SW 1271 (cell line): Measurements from ENCODE around the gene CATSPER1.
A peak's percentile ranks its signal among the peaks of the same experiment; 100 is the strongest.
"Not testable (repeated sequence)": the region's sequence is repeated elsewhere in the genome, so short reads cannot be mapped to it uniquely, and the experiment has no call there.

Source experiments
- DNase-seq, 2 experiments: peaks; one replicate each; lab custom pipeline; 2025; lab: John Stamatoyannopoulos, UW

The CATSPER1 gene

GRCh38 chr11:66020618-66021357, 5.5 kb downstream of the CATSPER1 start:
- DNase-seq = peak; percentile 77 to 89

GRCh38 chr11:66020212-66020611, 6.1 kb downstream of the CATSPER1 start:
- DNase-seq = no peak

GRCh38 chr11:66017321-66017720, 9.0 kb downstream of the CATSPER1 start:
- no peak for DNase-seq

DNA sequence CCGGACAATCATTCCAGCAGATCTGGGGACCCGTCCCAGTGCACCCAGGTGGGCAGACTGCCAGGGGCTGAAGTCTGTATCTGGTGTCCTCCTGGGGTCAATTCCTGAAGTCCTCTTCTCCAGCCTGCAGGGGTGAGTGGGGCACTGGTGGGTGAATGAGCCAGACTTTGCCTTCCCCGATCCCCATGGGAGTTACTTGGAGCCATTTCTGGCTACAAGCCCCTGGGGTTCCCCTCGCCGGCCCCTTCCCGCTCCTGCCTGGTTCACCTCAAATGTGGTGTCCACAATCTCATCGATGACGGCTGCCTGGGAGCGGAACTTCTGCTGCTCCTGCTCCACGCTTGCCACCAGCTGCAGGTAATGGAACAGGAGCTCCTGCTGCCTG, 9.5 kb downstream of the CATSPER1 start:
- no peak for DNase-seq

DNA sequence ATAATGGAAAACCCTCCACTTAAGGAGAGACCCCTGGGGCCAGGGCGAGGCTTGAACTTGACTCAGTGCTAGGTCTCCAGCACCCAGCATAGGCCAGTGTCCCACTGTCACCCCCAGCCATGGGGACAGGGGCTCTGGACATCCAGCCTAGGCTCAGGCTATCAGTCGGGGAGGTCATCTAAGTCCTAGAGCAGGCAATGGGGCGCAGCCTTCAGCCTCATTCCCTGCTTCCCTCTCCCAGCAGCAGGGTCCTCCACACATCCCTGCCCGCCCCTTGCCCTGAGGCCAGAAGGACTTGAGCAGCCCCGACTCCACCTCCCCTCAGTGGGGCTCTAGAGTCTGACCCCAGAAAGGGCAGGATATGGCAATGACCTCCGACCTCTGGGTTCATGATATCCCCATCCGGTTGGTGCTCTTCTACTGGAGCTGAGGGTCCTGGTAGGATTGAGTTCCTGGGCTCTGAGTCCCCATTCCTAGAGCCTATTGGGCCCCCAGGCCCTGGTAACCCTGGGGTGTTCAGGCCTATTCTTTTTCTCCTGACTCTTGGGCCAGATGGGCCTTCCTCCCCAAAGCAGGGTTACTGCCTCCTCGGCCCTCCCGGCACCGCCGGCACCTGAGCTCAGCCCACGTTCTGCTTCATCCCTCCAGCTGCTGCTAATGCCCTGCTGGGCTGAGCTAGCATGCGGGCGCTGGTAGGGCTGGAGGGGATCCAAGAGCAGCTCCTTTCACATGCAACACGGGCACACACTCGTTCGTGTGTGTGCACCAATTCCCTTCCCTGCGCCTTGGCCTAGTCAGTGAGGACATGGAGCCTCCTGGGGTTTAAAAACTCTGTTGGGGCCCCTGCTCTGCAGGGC, 10.1 kb downstream of the CATSPER1 start:
- no peak for DNase-seq

GRCh38 chr11:66015454-66015881, 10.8 kb downstream of the CATSPER1 start:
- peak; percentile 95 to 97 for DNase-seq

GRCh38 chr11:66014804-66015453, 11.3 kb downstream of the CATSPER1 start:
- peak in 1 of 2 experiments; percentile 68 for DNase-seq

- no peak for DNase-seq
Observed at GRCh38 chr11:66013762-66014100, 12.5 kb downstream of the CATSPER1 start.

- DNase-seq = no peak
Observed at GRCh38 chr11:66012946-66013761, 13.1 kb downstream of the CATSPER1 start.

DNA sequence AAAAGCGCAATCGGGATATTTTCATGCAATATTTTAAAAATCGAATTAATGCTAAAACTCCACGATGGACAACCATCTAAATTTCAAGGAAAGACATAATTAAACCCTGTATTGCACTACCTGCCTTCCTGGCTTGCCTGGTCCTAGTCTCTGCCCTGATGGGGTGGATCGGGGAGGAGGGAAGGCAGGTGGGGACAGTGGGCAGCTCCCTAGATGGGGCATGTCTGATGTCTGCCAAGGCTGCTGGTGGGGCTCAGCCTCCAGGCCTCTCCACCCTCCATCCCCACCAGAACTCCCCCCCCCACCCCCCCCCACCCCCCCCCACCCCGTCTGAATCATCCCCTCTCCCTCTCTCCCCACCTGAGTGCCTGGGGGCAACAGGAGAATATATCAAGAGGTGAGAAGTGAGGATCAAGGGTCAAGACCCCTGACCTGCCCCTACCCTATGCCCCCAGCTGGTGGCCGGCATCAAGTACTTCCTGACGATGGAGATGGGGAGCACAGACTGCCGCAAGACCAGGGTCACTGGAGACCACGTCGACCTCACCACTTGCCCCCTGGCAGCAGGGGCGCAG, 13.8 kb downstream of the CATSPER1 start:
- no peak for DNase-seq

DNA sequence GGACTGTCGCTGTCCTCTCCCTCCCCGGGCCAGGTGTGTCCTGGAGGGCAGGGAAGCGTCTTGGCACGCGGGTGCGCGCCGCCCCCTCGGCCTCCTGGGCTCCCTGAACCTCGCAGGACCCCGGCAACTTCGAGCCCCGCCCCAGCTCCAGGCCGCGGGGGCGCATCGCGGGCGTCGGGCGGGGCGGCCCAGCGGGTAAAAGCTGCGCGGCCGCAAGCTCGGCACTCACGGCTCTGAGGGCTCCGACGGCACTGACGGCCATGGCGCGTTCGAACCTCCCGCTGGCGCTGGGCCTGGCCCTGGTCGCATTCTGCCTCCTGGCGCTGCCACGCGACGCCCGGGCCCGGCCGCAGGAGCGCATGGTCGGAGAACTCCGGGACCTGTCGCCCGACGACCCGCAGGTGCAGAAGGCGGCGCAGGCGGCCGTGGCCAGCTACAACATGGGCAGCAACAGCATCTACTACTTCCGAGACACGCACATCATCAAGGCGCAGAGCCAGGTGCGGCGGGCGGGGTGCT, 14.4 kb downstream of the CATSPER1 start, which contains the start of gene CST6:
CST6 (plus strand) TSS at position 224 of the 519 bp plus-strand sequence; CDS start at position 261, 37 bp downstream.
- no peak for DNase-seq

DNA sequence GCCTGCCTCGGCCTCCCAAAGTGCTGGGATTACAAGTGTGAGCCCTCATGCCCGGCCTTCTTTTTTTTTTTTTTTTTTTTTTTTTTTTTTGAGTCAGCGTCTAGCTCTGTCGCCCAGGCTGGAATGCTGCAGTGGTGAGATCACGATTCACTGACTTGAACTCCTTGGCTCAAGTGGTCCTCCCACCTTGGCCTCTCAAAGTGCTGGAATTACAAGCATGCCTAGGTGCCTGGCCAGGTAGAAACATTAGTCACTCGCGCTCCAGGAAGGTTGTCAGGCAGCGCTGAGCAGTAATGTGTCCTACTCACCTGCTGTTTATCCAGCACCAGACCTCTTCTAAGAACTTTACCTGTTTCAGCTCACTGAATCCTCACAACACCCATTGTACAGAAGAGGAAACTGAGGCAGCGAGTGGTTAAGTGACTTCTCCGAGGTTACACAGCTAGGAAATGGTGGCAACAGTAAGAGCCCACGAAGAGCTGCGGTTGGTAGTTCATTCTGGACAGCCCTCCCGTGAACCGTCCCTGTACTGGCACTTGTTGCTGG, 15.0 kb downstream of the CATSPER1 start:
- DNase-seq = no peak

- not testable (repeated sequence) for DNase-seq
Observed at GRCh38 chr11:66010036-66010435, 16.2 kb downstream of the CATSPER1 start.

- DNase-seq = no peak
Observed at GRCh38 chr11:66008468-66009101, 17.7 kb downstream of the CATSPER1 start.

DNA sequence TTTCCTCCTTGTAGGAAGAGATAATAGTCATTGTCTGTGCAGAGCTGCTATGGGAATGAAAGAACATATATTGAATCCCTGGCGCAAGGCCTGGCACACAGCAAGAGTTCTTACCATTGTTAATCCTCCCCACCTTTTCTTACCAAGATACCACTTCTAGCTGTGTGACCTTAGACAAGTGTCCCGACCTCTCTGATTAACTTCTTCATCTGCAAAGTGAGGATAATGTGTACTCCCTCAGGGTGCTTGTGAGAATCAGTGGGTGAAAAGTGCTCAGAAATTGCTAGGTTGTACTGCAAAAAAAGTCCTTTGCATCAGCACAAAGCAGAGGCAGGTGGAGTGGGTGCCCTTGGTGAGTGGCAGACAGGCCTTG, 18.2 kb downstream of the CATSPER1 start:
- DNase-seq = no peak

- DNase-seq = no peak
Observed at GRCh38 chr11:66007201-66007634, 19.1 kb downstream of the CATSPER1 start.

DNA sequence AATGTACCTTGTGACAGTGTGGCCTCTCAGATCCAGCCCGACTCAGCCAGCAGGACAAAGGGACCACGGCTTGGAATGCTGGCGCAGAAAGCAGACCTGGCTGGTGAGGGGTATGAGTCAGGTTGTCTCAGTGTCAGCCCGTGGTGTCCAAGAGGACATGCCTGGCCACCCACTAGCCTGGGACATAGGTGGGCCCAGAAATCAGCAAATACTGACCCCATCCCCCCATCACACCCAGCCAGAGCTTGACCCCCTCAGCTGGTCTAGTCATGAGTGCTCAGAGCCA, 19.4 kb downstream of the CATSPER1 start:
- DNase-seq = no peak

DNA sequence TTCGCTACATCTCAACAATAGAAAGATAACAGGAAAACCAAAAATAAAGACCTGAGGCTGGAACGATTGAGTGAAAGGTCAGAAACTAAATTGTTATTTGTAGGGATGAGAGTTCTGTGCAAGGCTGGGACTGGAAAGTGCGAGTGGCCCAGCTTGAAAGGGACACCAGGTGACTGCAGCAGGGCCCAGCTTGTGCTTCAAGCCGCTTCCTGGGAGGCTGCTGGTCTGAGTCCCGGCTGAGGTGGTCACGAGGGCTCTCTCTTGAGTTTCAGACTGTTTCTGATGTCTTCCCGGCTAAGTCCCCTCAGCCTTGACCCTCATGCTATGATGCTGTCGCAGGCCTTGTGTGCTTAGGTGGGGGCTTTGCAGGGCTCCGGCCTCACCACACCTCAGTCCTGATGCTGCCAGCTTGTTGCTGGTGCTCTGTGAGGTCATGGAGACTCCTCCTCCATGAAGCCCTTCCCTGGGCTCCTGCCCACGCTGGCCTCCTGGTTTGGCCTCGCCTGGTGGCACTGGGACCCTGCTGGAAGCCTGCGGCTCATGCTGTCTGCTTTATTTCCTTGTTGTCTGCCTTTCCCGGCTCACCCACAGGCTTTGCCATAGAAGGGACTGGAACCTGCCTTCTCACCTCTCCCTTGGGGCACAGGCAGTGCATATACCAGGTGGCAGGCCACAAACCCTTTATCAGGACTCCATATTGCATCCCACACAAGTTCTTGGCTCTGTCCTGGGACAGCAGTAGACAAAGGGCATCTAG, 20.0 kb downstream of the CATSPER1 start:
- no peak for DNase-seq

DNA sequence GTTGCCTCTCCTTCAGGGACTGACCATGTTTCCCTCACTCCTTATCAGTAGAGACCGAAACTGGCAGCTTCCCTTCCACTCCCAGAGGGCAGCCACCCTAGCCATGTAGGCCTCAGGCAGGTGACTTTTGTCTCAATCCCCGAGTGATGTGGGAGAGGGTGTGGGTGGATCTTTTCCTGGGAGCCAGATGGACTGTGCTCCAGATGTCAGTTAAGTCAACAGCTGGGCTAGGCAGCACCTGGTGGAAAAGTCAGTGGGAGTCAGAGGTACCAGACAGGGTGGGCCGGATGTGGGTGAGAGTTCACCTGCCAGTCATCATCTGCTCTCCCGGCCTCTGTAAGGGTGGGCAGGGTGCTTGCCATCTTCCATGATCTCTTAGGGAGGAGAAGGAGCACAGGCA, 22.1 kb downstream of the CATSPER1 start:
- DNase-seq = no peak

DNA sequence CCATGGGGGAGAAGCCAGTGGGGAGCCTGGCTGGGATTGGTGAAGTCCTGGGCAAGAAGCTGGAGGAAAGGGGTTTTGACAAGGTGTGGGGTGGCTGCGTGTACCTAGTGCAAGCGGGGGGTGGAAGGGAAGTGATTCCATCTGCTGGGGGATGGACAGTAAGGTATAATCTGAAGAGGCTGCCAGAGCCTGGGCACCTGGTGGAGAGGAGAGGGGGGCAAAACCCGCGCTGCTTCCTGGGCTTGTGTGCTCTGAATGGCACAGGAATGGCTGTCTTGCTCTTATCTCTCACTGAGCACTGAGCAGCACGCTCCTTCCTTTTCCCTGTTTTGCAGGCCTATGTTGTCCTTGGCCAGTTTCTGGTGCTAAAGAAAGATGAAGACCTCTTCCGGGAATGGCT, 23.0 kb downstream of the CATSPER1 start:
- no peak for DNase-seq
